K562 (cell line): Measurements from ENCODE around the gene KRTAP5-5. TPM values are rescaled to one million over a fixed set of nuclear protein-coding genes. Genes with fewer than 3 reads are reported as not detected.

Experiments
- ATAC-seq: fragments of 200-7000 bp; cut with Tn5 transposase; 3 replicates; pipeline ENCODE4 v1.9.1; 2020; ENCODE audit warnings: moderate library complexity
- BruUV-seq: library from RNA; stranded (reverse); fragments of 400-500 nt; replicated peaks from 2 replicates; lab custom pipeline; 2021; lab: Mats Ljungman, UMichigan
- CTCF ChIA-PET: fragments of 300-600 bp; formaldehyde crosslinking; extraction: SDS; loops from one replicate; lab custom pipeline; 2021; ENCODE audit warnings: low intra/inter-chr PET ratio; lab: Yijun Ruan, JAX
- POLR2A ChIA-PET: fragments of 300-600, 350-650 bp; sonication (Branson Sonifier 250); formaldehyde crosslinking; extraction: SDS; loops from one replicate; lab custom pipeline; 2021; ENCODE audit warnings: antibody characterized with exemption, inconsistent platforms; lab: Yijun Ruan, JAX
- DNase-seq, 4 experiments: peaks; one replicate each; pipeline versions ENCODE4 v3.0.0 to v3.0.0-alpha.2; 2011 to 2018; ENCODE audit warnings: low spot score in 3 of 4, mixed read lengths in 3 of 4; ENCODE audit errors: extremely low read depth in 1 of 4
- FAIRE-seq: peaks from 2 replicates; lab custom pipeline; 2011; peaks lifted over from hg19 to GRCh38; lab: Jason Lieb, UNC
- H2AFZ ChIP-seq: 2 replicates; pipeline ENCODE4 v1.6.0; 2011; ENCODE audit warnings: low read depth, low read length, control low read depth, inconsistent platforms
- H3K27ac ChIP-seq: fragments of 200-600 bp; 3 replicates; pipeline ENCODE4 v1.8.0; 2011; ENCODE audit warnings: low read depth, mild to moderate bottlenecking, control low read depth, inconsistent platforms, low read length, moderate library complexity, mixed read lengths; ENCODE audit errors: extremely low read depth
- H3K27me3 ChIP-seq, 2 experiments: fragments of 300-600 bp in 1 of 2; 2 replicates in 1 of 2; 3 replicates in 1 of 2; pipeline versions ENCODE4 v1.6.0 to v1.8.0; 2011; ENCODE audit warnings: inconsistent platforms in 2 of 2, low read length in 2 of 2, mild to moderate bottlenecking in 1 of 2, mixed read lengths in 1 of 2, moderate library complexity in 1 of 2; ENCODE audit not compliant: control insufficient read depth in 2 of 2, insufficient read depth in 2 of 2
- H3K36me3 ChIP-seq: fragments of 300-600 bp; 3 replicates; pipeline ENCODE4 v1.8.0; 2011; ENCODE audit warnings: mild to moderate bottlenecking, low read length, inconsistent platforms; ENCODE audit not compliant: control insufficient read depth, insufficient read depth
- H3K4me1 ChIP-seq, 2 experiments: fragments of 200-600 bp in 1 of 2; replicated peaks in 1 of 2; 2 replicates in 1 of 2; 3 replicates in 1 of 2; pipeline versions ENCODE4 v1.5.1 to v1.8.0; 2011; ENCODE audit warnings: inconsistent platforms in 2 of 2, low read length in 2 of 2, mild to moderate bottlenecking in 1 of 2, mixed read lengths in 1 of 2, moderate library complexity in 1 of 2; ENCODE audit not compliant: control insufficient read depth in 2 of 2, insufficient read depth in 2 of 2
- H3K4me2 ChIP-seq: 2 replicates; pipeline ENCODE4 v1.6.1; 2011; ENCODE audit warnings: low read length, control low read depth, inconsistent platforms, mixed read lengths; ENCODE audit not compliant: insufficient read depth
- H3K4me3 ChIP-seq: fragments of 200-600 bp; sonication (generic), shearing (Covaris generic); 2 replicates; pipeline ENCODE4 v1.5.1; 2016; ENCODE audit warnings: control low read depth, inconsistent platforms
- H3K79me2 ChIP-seq: fragments of 200-600 bp; 3 replicates; pipeline ENCODE4 v1.8.0; 2011; ENCODE audit warnings: low read length, inconsistent platforms; ENCODE audit not compliant: control insufficient read depth, insufficient read depth
- H3K9ac ChIP-seq, 2 experiments: 2 replicates each; pipeline versions ENCODE4 v1.6.0 to v1.6.1; 2011; ENCODE audit warnings: low read depth in 2 of 2, low read length in 2 of 2, control low read depth in 1 of 2, inconsistent platforms in 1 of 2, mild to moderate bottlenecking in 1 of 2, mixed read lengths in 1 of 2; ENCODE audit not compliant: insufficient read depth in 1 of 2
- H3K9me1 ChIP-seq: one replicate; pipeline ENCODE4 v1.6.0; 2011; ENCODE audit warnings: inconsistent platforms, mild to moderate bottlenecking, low read length, moderate library complexity; ENCODE audit not compliant: control insufficient read depth, insufficient read depth
- H3K9me3 ChIP-seq: replicated peaks from 2 replicates; pipeline ENCODE4 v1.5.1; 2011; ENCODE audit warnings: low read depth, low read length, inconsistent platforms; ENCODE audit not compliant: control insufficient read depth, insufficient read depth
- H4K20me1 ChIP-seq: replicated peaks from 2 replicates; pipeline ENCODE4 v1.6.1; 2011; ENCODE audit warnings: low read length, inconsistent platforms, mixed read lengths; ENCODE audit not compliant: control insufficient read depth, insufficient read depth
- C11orf30 ChIP-seq: fragments of 450-650 bp; IDR thresholded peaks from 2 replicates; pipeline ENCODE4 v1.6.1; 2016; ENCODE audit warnings: low read depth, mild to moderate bottlenecking
- MAFF ChIP-seq: IDR thresholded peaks from 2 replicates; pipeline ENCODE4 v1.6.1; 2012; ENCODE audit warnings: low read length, improper control_type of control experiment
- MIER1 ChIP-seq: fragments of 450-650 bp; IDR thresholded peaks from 2 replicates; pipeline ENCODE4 v1.6.1; 2016; ENCODE audit warnings: antibody characterized with exemption, mild to moderate bottlenecking, low read depth
- RAD51 ChIP-seq: fragments of 450-650 bp; IDR thresholded peaks from 2 replicates; pipeline ENCODE4 v1.7.1; 2016; ENCODE audit warnings: low read depth, mild to moderate bottlenecking, borderline replicate concordance
- USF2 ChIP-seq: sonication (generic); formaldehyde crosslinking; IDR thresholded peaks from 2 replicates; pipeline ENCODE4 v1.5.0; 2020; ENCODE audit warnings: missing genetic modification reagents
- ZNF316 ChIP-seq: fragments of 450-650 bp; IDR thresholded peaks from 2 replicates; pipeline ENCODE4 v1.6.1; 2016
- ZNF518B ChIP-seq: fragments of 250-450 bp; sonication (Bioruptor Pico); IDR thresholded peaks from 2 replicates; pipeline ENCODE4 v1.5.0; 2021; ENCODE audit warnings: mild to moderate bottlenecking, moderate library complexity
- WGBS: fragments of 100-300 bp; shearing (Covaris generic); methylation state at CpG from one replicate; pipeline ENCODE4 v1.1.6; 2016; ENCODE audit warnings: low coverage, mixed read lengths; ENCODE audit not compliant: insufficient coverage; ENCODE audit errors: missing lambda C conversion rate; 5-methylcytosine and 5-hydroxymethylcytosine counted together
- in situ Hi-C: fragments of 300-500 bp; cut with MboI; formaldehyde crosslinking; loops from 4 replicates; pipeline ENCODE4 v1.15.0; 2018; ENCODE audit warnings: inconsistent platforms, mixed read lengths
- intact Hi-C: fragments of 100-400 bp; cut with micrococcal nuclease; formaldehyde crosslinking; loops from 2 replicates; pipeline ENCODE4 v1.14.2; 2022
- polyA plus RNA-seq, 8 experiments: library from polyadenylated mRNA; depleted of rRNA in 4 of 8; stranded (reverse) in 5 of 8; unstranded in 3 of 8; fragments of >200 nt; fragmentation: Nextera tagmentation in 2 of 8; fragmentation: Illumina TruSeq in 1 of 8; extraction: Ambion mirVana in 2 of 8; extraction: Trizol in 1 of 8; gene quantifications; 2 replicates each; pipeline versions ENCODE4 v1.2.1 to v1.2.3, GENCODE V29; 2011 to 2014; ENCODE audit warnings: inconsistent platforms in 1 of 8, missing spikeins in 1 of 8
- total RNA-seq, 7 experiments: library from RNA; depleted of rRNA in 6 of 7; stranded (reverse); fragments of >200 nt in 6 of 7; fragmentation: Illumina TruSeq in 2 of 7; extraction: Trizol in 2 of 7; gene quantifications; 2 replicates each; pipeline versions ENCODE4 v1.2.1 to v1.2.3, GENCODE V29; 2011 to 2021; ENCODE audit warnings: low replicate concordance in 1 of 7

The KRTAP5-5 gene
- total and polyA plus RNA-seq, 9 of the 15 experiments (the other 6 are each of a cell fraction or from before 2014, with no cell fraction given), result not detected

- intact Hi-C loops, result no loop called here
- H3K36me3 ChIP-seq, result no peaks in the 10 kb centered on the region
- WGBS, result 3% methylated on average over 19 of the region's 19 CpGs
- H3K4me2 ChIP-seq, result no peak overlapping the region
- H3K27me3 ChIP-seq, result peaks cover 15 to 61% of the 10 kb centered on the region in 2 experiments
- no peak for ATAC-seq
- no peaks in the 10 kb centered on the region for H3K9me1 ChIP-seq
- peaks cover 8% of the 10 kb centered on the region for H4K20me1 ChIP-seq
- TF ChIP-seq MIER1 (no peak), USF2 (CRISPR knock-in tag) (peak; percentile 28; the same call in 1 of the 2 replicates), RAD51 (peak; percentile 20; the same call in 1 of the 2 replicates)
- in situ Hi-C loops, result no loop called here
- H3K9ac ChIP-seq, result 0 out of 4 replicates have a peak overlapping the region, but pooled peaks of 1 of the 2 experiments have one; percentile 26
- no peak overlapping the region for H2AFZ ChIP-seq
- CTCF ChIA-PET, result no interaction called here
- no peak for DNase-seq
- H3K27ac ChIP-seq, result no peak overlapping the region
- H3K9me3 ChIP-seq, result no peaks in the 10 kb centered on the region
- H3K4me3 ChIP-seq, result no peak overlapping the region
- no peaks in the 10 kb centered on the region for H3K79me2 ChIP-seq
- no peak for FAIRE-seq
- no TSS peak for BruUV-seq
- POLR2A ChIA-PET, result no interaction called here
- peaks cover 0 to 9% of the 10 kb centered on the region in 2 experiments; a peak in 2 of 5 replicates for H3K4me1 ChIP-seq
Observed at GRCh38 chr11:1636291-1636950, 6.8 kb downstream of the KRTAP5-5 start.

GRCh38 chr11:1637628-1638027 lies 8.1 kb downstream of the KRTAP5-5 start:
- in situ Hi-C loops, result no loop called here
- ATAC-seq (no peak), DNase-seq (no peak), FAIRE-seq (no peak)
- H3K27me3 ChIP-seq, result peaks cover 14 to 58% of the 10 kb centered on the region in 2 experiments
- peak; percentile 35 for TF ChIP-seq ZNF316
- TF ChIP-seq C11orf30, result 0 out of 2 replicates have a peak, but pooled peaks have one; percentile 21
- TF ChIP-seq MAFF, result 0 out of 2 replicates have a peak, but pooled peaks have one; percentile 2
- TF ChIP-seq ZNF518B (CRISPR knock-in tag), result no peak
- H3K4me2 ChIP-seq, result no peak overlapping the region
- H4K20me1 ChIP-seq, result peaks cover 8% of the 10 kb centered on the region
- no TSS peak for BruUV-seq
- CTCF ChIA-PET, result no interaction called here
- no peak overlapping the region for H3K9ac ChIP-seq
- intact Hi-C loops, result no loop called here
- 0% methylated on average over 2 of the region's 2 CpGs for WGBS
- no peaks in the 10 kb centered on the region for H3K36me3 ChIP-seq
- H2AFZ ChIP-seq, result no peak overlapping the region
- no peaks in the 10 kb centered on the region for H3K9me3 ChIP-seq
- H3K9me1 ChIP-seq, result no peaks in the 10 kb centered on the region
- no peaks in the 10 kb centered on the region for H3K79me2 ChIP-seq
- H3K4me3 ChIP-seq, result no peak overlapping the region
- POLR2A ChIA-PET, result interaction anchor here (0.6 to 0.9 kb wide), 3 partner anchors 8 to 486 kb away, joined by 3 to 4 read pairs (median 3); no protein-coding TSS in a partner anchor
- peaks cover 0 to 9% of the 10 kb centered on the region in 2 experiments; a peak in 2 of 5 replicates for H3K4me1 ChIP-seq
- H3K27ac ChIP-seq, result no peak overlapping the region
